IMR-90 (cell line): ENCODE results near the gene METTL21C. TPM values are rescaled to one million over a fixed set of nuclear protein-coding genes. Genes with fewer than 3 reads are reported as not detected.

Experiments used
- ATAC-seq: fragments of 200-7000 bp; cut with Tn5 transposase; 2 replicates; pipeline ENCODE4 v1.9.1; 2020; ENCODE audit warnings: low read depth, mild to moderate bottlenecking, moderate library complexity
- BruUV-seq: library from RNA; stranded (reverse); fragments of 400-500 nt; replicated peaks from 2 replicates; lab custom pipeline; 2021; lab: Mats Ljungman, UMichigan
- CTCF ChIA-PET: fragments of 300-600 bp; formaldehyde crosslinking; extraction: SDS; loops from one replicate; lab custom pipeline; 2021; ENCODE audit warnings: antibody characterized with exemption; lab: Yijun Ruan, JAX
- POLR2A ChIA-PET: fragments of 300-600 bp; sonication (Branson Sonifier 250); formaldehyde crosslinking; loops from one replicate; lab custom pipeline; 2022; ENCODE audit warnings: antibody characterized with exemption; ENCODE audit not compliant: unreplicated experiment; lab: Charles Lee
- DNase-seq: peaks from one replicate; pipeline ENCODE4 v3.0.0; 2013
- H2AFZ ChIP-seq: replicated peaks from 2 replicates; pipeline ENCODE3; 2013; ENCODE audit warnings: low read length, mild to moderate bottlenecking; ENCODE audit not compliant: poor library complexity
- H2AK5ac ChIP-seq: 2 replicates; pipeline ENCODE4 v1.6.1; 2013; ENCODE audit warnings: low read depth, low read length, inconsistent platforms
- H2AK9ac ChIP-seq: replicated peaks from 2 replicates; pipeline ENCODE3; 2013; ENCODE audit warnings: mild to moderate bottlenecking, low read depth, low read length, moderate library complexity; ENCODE audit not compliant: poor library complexity
- H2BK120ac ChIP-seq: 2 replicates; pipeline ENCODE4 v1.6.1; 2013; ENCODE audit warnings: low read depth, low read length, inconsistent platforms
- H2BK15ac ChIP-seq: 3 replicates; pipeline ENCODE4 v1.6.1; 2013; ENCODE audit warnings: low read depth, low read length, inconsistent platforms
- H2BK20ac ChIP-seq: 2 replicates; pipeline ENCODE4 v1.6.1; 2013; ENCODE audit warnings: low read depth, mild to moderate bottlenecking, inconsistent platforms, low read length, moderate library complexity
- H2BK5ac ChIP-seq: 2 replicates; pipeline ENCODE4 v1.6.1; 2013; ENCODE audit warnings: mild to moderate bottlenecking, low read depth, low read length, inconsistent platforms; ENCODE audit not compliant: poor library complexity, severe bottlenecking
- H3K14ac ChIP-seq: replicated peaks from 2 replicates; pipeline ENCODE4 v1.6.1; 2013; ENCODE audit warnings: low read depth, low read length, inconsistent platforms
- H3K18ac ChIP-seq: 2 replicates; pipeline ENCODE4 v1.6.1; 2013; ENCODE audit warnings: low read depth, low read length, control low read depth
- H3K23ac ChIP-seq: 2 replicates; pipeline ENCODE4 v1.6.1; 2013; ENCODE audit warnings: low read depth, low read length, inconsistent platforms
- H3K27ac ChIP-seq: 2 replicates; pipeline ENCODE4 v1.5.1; 2013; ENCODE audit warnings: mild to moderate bottlenecking, control low read depth, low read length; ENCODE audit not compliant: insufficient read depth
- H3K27me3 ChIP-seq: 2 replicates; pipeline ENCODE4 v1.6.1; 2013; ENCODE audit warnings: low read length; ENCODE audit not compliant: control insufficient read depth, insufficient read depth
- H3K36me3 ChIP-seq: 2 replicates; pipeline ENCODE4 v1.6.1; 2013; ENCODE audit warnings: low read length, mixed read lengths; ENCODE audit not compliant: control insufficient read depth, insufficient read depth
- H3K4ac ChIP-seq: 2 replicates; pipeline ENCODE4 v1.6.1; 2013; ENCODE audit warnings: low read depth, low read length, inconsistent platforms
- H3K4me1 ChIP-seq: 2 replicates; pipeline ENCODE4 v1.6.1; 2013; ENCODE audit warnings: low read length, mixed read lengths; ENCODE audit not compliant: control insufficient read depth, insufficient read depth
- H3K4me2 ChIP-seq: 2 replicates; pipeline ENCODE4 v1.6.1; 2013; ENCODE audit warnings: low read depth, mild to moderate bottlenecking, control low read depth, low read length, moderate library complexity
- H3K4me3 ChIP-seq: 2 replicates; pipeline ENCODE4 v1.5.1; 2013; ENCODE audit warnings: low read depth, mild to moderate bottlenecking, control low read depth, low read length, moderate library complexity; ENCODE audit not compliant: insufficient read depth
- H3K56ac ChIP-seq: 2 replicates; pipeline ENCODE4 v1.6.1; 2013; ENCODE audit warnings: low read length, inconsistent platforms; ENCODE audit not compliant: insufficient read depth; ENCODE audit errors: extremely low read depth
- H3K79me1 ChIP-seq, 2 experiments: 2 replicates each; pipeline ENCODE4 v1.6.1; 2013; ENCODE audit warnings: low read length in 2 of 2, inconsistent platforms in 1 of 2, low read depth in 1 of 2
- H3K9ac ChIP-seq: 2 replicates; pipeline ENCODE4 v1.6.1; 2013; ENCODE audit warnings: low read depth, low read length, control low read depth
- H3K9me1 ChIP-seq: 2 replicates; pipeline ENCODE4 v1.6.1; 2013; ENCODE audit warnings: low read length, inconsistent platforms; ENCODE audit not compliant: insufficient read depth
- H3K9me3 ChIP-seq: 2 replicates; pipeline ENCODE4 v1.6.1; 2013; ENCODE audit warnings: low read length; ENCODE audit not compliant: control insufficient read depth, insufficient read depth
- H4K20me1 ChIP-seq: 2 replicates; pipeline ENCODE4 v1.6.1; 2013; ENCODE audit warnings: low read length, inconsistent platforms; ENCODE audit not compliant: insufficient read depth
- H4K5ac ChIP-seq: 2 replicates; pipeline ENCODE4 v1.6.1; 2013; ENCODE audit warnings: mild to moderate bottlenecking, low read depth, low read length, control low read depth
- H4K8ac ChIP-seq, 2 experiments: 2 replicates each; pipeline ENCODE4 v1.6.1; 2013; ENCODE audit warnings: low read depth in 2 of 2, low read length in 2 of 2, control low read depth in 1 of 2, inconsistent platforms in 1 of 2
- H4K91ac ChIP-seq: 2 replicates; pipeline ENCODE4 v1.6.1; 2013; ENCODE audit warnings: low read depth, low read length, inconsistent platforms; ENCODE audit not compliant: insufficient read depth
- BHLHE40 ChIP-seq: fragments of 150-350 bp; IDR thresholded peaks from 2 replicates; pipeline ENCODE4 v1.6.1; 2016; ENCODE audit warnings: mild to moderate bottlenecking, low read depth, low read length
- CEBPB ChIP-seq: IDR thresholded peaks from 2 replicates; pipeline ENCODE4 v1.6.1; 2012; ENCODE audit warnings: low read depth, low read length, improper control_type of control experiment
- CHD1 ChIP-seq: IDR thresholded peaks from 2 replicates; pipeline ENCODE4 v1.6.1; 2012; ENCODE audit warnings: low read depth, low read length, improper control_type of control experiment
- CTCF ChIP-seq: conservative IDR thresholded peaks from 2 replicates; pipeline ENCODE4 v1.5.1; 2012; ENCODE audit warnings: mild to moderate bottlenecking, low read depth, low read length, improper control_type of control experiment
- ELK1 ChIP-seq: fragments of 150-350 bp; IDR thresholded peaks from 2 replicates; pipeline ENCODE4 v1.6.1; 2016; ENCODE audit warnings: low read depth, mild to moderate bottlenecking, low read length, moderate library complexity, borderline replicate concordance
- FOS ChIP-seq: fragments of 150-350 bp; IDR thresholded peaks from 2 replicates; pipeline ENCODE4 v1.6.1; 2016; ENCODE audit warnings: low read depth, low read length
- MAFK ChIP-seq: IDR thresholded peaks from 2 replicates; pipeline ENCODE4 v1.6.1; 2012; ENCODE audit warnings: low read depth, low read length, improper control_type of control experiment
- MAZ ChIP-seq: IDR thresholded peaks from 2 replicates; pipeline ENCODE4 v1.6.1; 2012; ENCODE audit warnings: low read depth, mild to moderate bottlenecking, low read length, improper control_type of control experiment, moderate library complexity, borderline replicate concordance
- MXI1 ChIP-seq: IDR thresholded peaks from 2 replicates; pipeline ENCODE4 v1.6.1; 2012; ENCODE audit warnings: low read depth, mild to moderate bottlenecking, low read length, moderate library complexity, borderline replicate concordance
- NFE2L2 ChIP-seq: fragments of 150-350 bp; IDR thresholded peaks from 2 replicates; pipeline ENCODE4 v1.6.1; 2016; ENCODE audit warnings: low read depth, mild to moderate bottlenecking, low read length
- POLR2A ChIP-seq: IDR thresholded peaks from 2 replicates; pipeline ENCODE4 v1.6.1; 2012; ENCODE audit warnings: mild to moderate bottlenecking, low read depth, low read length
- RAD21 ChIP-seq: IDR thresholded peaks from 2 replicates; pipeline ENCODE4 v1.6.1; 2012; ENCODE audit warnings: low read length, improper control_type of control experiment
- RCOR1 ChIP-seq: IDR thresholded peaks from 2 replicates; pipeline ENCODE4 v1.6.1; 2012; ENCODE audit warnings: mild to moderate bottlenecking, low read length, improper control_type of control experiment; ENCODE audit not compliant: insufficient replicate concordance
- RFX5 ChIP-seq: IDR thresholded peaks from 2 replicates; pipeline ENCODE4 v1.8.0; 2012; ENCODE audit warnings: low read depth, mild to moderate bottlenecking, low read length, moderate library complexity
- SMC3 ChIP-seq: fragments of 150-350 bp; IDR thresholded peaks from 2 replicates; pipeline ENCODE4 v1.6.1; 2016; ENCODE audit warnings: low read depth, mild to moderate bottlenecking, antibody characterized with exemption, low read length, moderate library complexity
- WGBS, 2 experiments: methylation state at CpG; one replicate each; pipeline versions ENCODE4 v1.1.5 to v1.1.7; 2013; ENCODE audit warnings: missing lambda C conversion rate in 2 of 2; ENCODE audit not compliant: insufficient read length in 1 of 2; ENCODE audit errors: extremely low coverage in 2 of 2; 5-methylcytosine and 5-hydroxymethylcytosine counted together
- dilution Hi-C: fragments of 300-500 bp; cut with HindIII; formaldehyde crosslinking; loops from one replicate; pipeline ENCODE4 v1.14.3; 2018; ENCODE audit warnings: low sequenced_read_pairs; ENCODE audit not compliant: unreplicated experiment
- in situ Hi-C: fragments of 300-500 bp; cut with MboI; formaldehyde crosslinking; loops from 3 replicates; pipeline ENCODE4 v1.14.3; 2019; ENCODE audit warnings: low sequenced_read_pairs, inconsistent platforms, mixed read lengths
- intact Hi-C: fragments of 100-400 bp; cut with micrococcal nuclease; formaldehyde crosslinking; loops from 2 replicates; pipeline ENCODE4 v1.10.0; 2022
- polyA plus RNA-seq, 3 experiments: library from polyadenylated mRNA; depleted of rRNA; stranded (reverse); fragments of >200 nt; gene quantifications; 2 replicates each; pipeline ENCODE4 v1.2.3, GENCODE V29; 2012; ENCODE audit warnings: low replicate concordance in 1 of 3
- total RNA-seq: library from RNA; depleted of rRNA; stranded (reverse); fragments of >200 nt; gene quantifications from 2 replicates; pipeline ENCODE4 v1.2.3, GENCODE V29; 2012
- TF ChIP-seq, protein P1 (sequence below): fragments of 150-350 bp; IDR thresholded peaks from 2 replicates; pipeline ENCODE4 v1.6.1; 2017; ENCODE audit warnings: mild to moderate bottlenecking, antibody characterized with exemption, low read length, low read depth

The METTL21C gene
- total and polyA plus RNA-seq, 2 of the 4 experiments (the other 2 are of a cell fraction): not detected

DNA sequence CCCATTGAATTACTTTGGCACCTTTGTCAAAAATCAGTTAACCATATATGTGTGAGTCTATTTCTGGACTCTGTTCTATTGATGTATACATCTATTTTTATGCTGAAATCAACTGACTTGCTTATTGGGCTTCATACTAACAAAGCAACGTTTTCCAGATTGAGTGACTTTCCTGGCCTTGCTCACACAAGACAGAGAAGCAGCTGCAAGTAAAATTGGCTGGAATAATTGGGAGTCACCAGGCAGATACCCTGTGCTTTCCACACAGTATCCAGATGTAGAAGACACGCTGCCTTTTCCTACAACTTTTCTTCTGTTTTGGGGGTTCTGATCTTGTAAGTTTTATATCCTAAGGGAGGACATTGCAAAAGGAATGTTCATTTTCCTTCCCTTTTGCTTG, 11.2 kb downstream of the METTL21C start:
- Histone ChIP-seq H4K8ac (no peak overlapping the region), H3K9ac (no peak overlapping the region), H4K91ac (no peak overlapping the region), H3K56ac (no peak overlapping the region), H3K79me1 (no peaks in the 10 kb centered on the region), H3K14ac (no peak overlapping the region), H3K23ac (no peak overlapping the region), H3K4me2 (no peak overlapping the region), H3K4me1 (no peaks in the 10 kb centered on the region), H2BK20ac (no peak overlapping the region), H4K5ac (no peak overlapping the region), H3K4ac (no peak overlapping the region), H3K9me1 (no peaks in the 10 kb centered on the region), H2AK5ac (no peak overlapping the region), H3K36me3 (peaks cover 7% of the 10 kb centered on the region; the same call in 1 of the 2 replicates), H3K18ac (no peak overlapping the region), H2AFZ (no peak overlapping the region), H3K9me3 (0 out of 2 replicates have a peak, but pooled peaks cover 2% of the 10 kb centered on the region), H3K27ac (no peak overlapping the region), H2BK15ac (no peak overlapping the region), H2AK9ac (no peak overlapping the region), H3K27me3 (peaks cover 5% of the 10 kb centered on the region), H3K4me3 (no peak overlapping the region), H4K20me1 (no peaks in the 10 kb centered on the region), H2BK5ac (no peak overlapping the region), H2BK120ac (no peak overlapping the region)
- BruUV-seq: no TSS peak
- CTCF ChIA-PET: interaction anchor here (0.7 to 0.9 kb wide), 2 partner anchors 10 to 573 kb away, joined by 3 to 5 read pairs; no protein-coding TSS in a partner anchor
- TF ChIP-seq POLR2A (no peak), MXI1 (no peak), FOS (no peak), ELK1 (no peak), MAZ (no peak), RAD21 (no peak), MAFK (no peak), RFX5 (no peak), CEBPB (no peak), NFE2L2 (no peak), RCOR1 (no peak), CHD1 (no peak), CTCF (no peak), BHLHE40 (no peak), SMC3 (no peak)
- TF ChIP-seq, protein P1, sequence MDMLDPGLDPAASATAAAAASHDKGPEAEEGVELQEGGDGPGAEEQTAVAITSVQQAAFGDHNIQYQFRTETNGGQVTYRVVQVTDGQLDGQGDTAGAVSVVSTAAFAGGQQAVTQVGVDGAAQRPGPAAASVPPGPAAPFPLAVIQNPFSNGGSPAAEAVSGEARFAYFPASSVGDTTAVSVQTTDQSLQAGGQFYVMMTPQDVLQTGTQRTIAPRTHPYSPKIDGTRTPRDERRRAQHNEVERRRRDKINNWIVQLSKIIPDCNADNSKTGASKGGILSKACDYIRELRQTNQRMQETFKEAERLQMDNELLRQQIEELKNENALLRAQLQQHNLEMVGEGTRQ: no peak
- no CpG with 5 or more reads among the region's 2 CpGs for whole genome bisulfite sequencing, 2 experiments
- POLR2A ChIA-PET: no interaction called here
- DNase-seq (no peak), ATAC-seq (no peak)
- in situ Hi-C loops (no loop called here), intact Hi-C loops (no loop called here), dilution Hi-C loops (no loop called here)
